ENCODE results near the gene FOXC1.

GRCh38 chr6:1577896-1578745 lies 31.6 kb upstream of the FOXC1 start:
- TF ChIP-seq, protein P1, sequence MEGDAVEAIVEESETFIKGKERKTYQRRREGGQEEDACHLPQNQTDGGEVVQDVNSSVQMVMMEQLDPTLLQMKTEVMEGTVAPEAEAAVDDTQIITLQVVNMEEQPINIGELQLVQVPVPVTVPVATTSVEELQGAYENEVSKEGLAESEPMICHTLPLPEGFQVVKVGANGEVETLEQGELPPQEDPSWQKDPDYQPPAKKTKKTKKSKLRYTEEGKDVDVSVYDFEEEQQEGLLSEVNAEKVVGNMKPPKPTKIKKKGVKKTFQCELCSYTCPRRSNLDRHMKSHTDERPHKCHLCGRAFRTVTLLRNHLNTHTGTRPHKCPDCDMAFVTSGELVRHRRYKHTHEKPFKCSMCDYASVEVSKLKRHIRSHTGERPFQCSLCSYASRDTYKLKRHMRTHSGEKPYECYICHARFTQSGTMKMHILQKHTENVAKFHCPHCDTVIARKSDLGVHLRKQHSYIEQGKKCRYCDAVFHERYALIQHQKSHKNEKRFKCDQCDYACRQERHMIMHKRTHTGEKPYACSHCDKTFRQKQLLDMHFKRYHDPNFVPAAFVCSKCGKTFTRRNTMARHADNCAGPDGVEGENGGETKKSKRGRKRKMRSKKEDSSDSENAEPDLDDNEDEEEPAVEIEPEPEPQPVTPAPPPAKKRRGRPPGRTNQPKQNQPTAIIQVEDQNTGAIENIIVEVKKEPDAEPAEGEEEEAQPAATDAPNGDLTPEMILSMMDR (conservative IDR thresholded peaks at IDR 0.05; ENCODE audit: low read depth in 2 of 2): no peak
- no peak for TF ChIP-seq POLR2AphosphoS5 (IDR thresholded peaks at IDR 0.05; ENCODE audit: low read depth)
